Esophagus squamous epithelium (tissue), 5 donors: ENCODE results near the gene PEX14. TPM values are rescaled to one million over a fixed set of nuclear protein-coding genes. Genes with fewer than 3 reads are reported as not detected.
A peak's percentile ranks its signal among the peaks of the same experiment; 100 is the strongest.
"Not testable (repeated sequence)": the region's sequence is repeated elsewhere in the genome, so short reads cannot be mapped to it uniquely, and the experiment has no call there.

Source experiments
- DNase-seq: peaks from one replicate; lab custom pipeline; 2025; lab: John Stamatoyannopoulos, UW
- H3K27ac ChIP-seq, 4 donors: fragments of 200-600 bp; sonication (generic); one replicate each; pipeline ENCODE4 v1.5.1; 2016 to 2019; ENCODE audit warnings: mild to moderate bottlenecking in 1 of 4
- H3K27me3 ChIP-seq, 4 donors: fragments of 200-600 bp; sonication (generic); 1 replicate in 3 of 4; 2 replicates in 1 of 4; pipeline versions ENCODE4 v1.5.1 to v1.6.0; 2017 to 2021; ENCODE audit warnings: antibody characterized with exemption in 1 of 4
- H3K36me3 ChIP-seq, 3 donors: fragments of 200-600 bp; sonication (generic); one replicate each; pipeline ENCODE4 v1.5.1; 2016 to 2019
- H3K4me1 ChIP-seq, 3 donors: fragments of 200-600 bp; sonication (generic); one replicate each; pipeline ENCODE4 v1.5.1; 2017 to 2019
- H3K4me3 ChIP-seq, 4 donors: fragments of 200-600 bp; sonication (generic); 1 replicate in 3 of 4; 2 replicates in 1 of 4; pipeline ENCODE4 v1.5.1; 2016 to 2019; ENCODE audit warnings: mild to moderate bottlenecking in 2 of 4, moderate library complexity in 1 of 4
- H3K9me3 ChIP-seq, 3 donors: fragments of 200-600 bp; sonication (generic); one replicate each; pipeline ENCODE4 v1.5.1; 2016 to 2019
- POLR2A ChIP-seq, 4 donors: fragments of 450-650 bp; IDR thresholded peaks; one replicate each; pipeline ENCODE4 v1.6.1; 2017; ENCODE audit warnings: antibody characterized with exemption in 4 of 4, mild to moderate bottlenecking in 4 of 4, moderate library complexity in 3 of 4
- WGBS, 2 donors: methylation state at CpG; one replicate each; pipeline ENCODE4 v1.1.5; 2018; 5-methylcytosine and 5-hydroxymethylcytosine counted together
- intact Hi-C: fragments of 100-400 bp; cut with DNase I; formaldehyde crosslinking; loops from one replicate; pipeline ENCODE4 v1.15.0; 2022
- total RNA-seq, 4 donors: library from RNA; depleted of rRNA; stranded (reverse); fragments of >200 nt; gene quantifications; one replicate each; pipeline ENCODE4 v1.1.0, GENCODE V29; 2016
- TF ChIP-seq, protein P1 (sequence below), 6 experiments: fragments of 450-650 bp in 4 of 6; fragments of 200-600 bp in 2 of 6; sonication (generic) in 2 of 6; IDR thresholded peaks; one replicate each; pipeline ENCODE4 v1.5.1; 2016 to 2019; ENCODE audit warnings: antibody characterized with exemption in 6 of 6, mild to moderate bottlenecking in 4 of 6, moderate library complexity in 4 of 6
- donor health status: DM: yes; HTN: yes; CAD: no.

Gene PEX14, protein sequence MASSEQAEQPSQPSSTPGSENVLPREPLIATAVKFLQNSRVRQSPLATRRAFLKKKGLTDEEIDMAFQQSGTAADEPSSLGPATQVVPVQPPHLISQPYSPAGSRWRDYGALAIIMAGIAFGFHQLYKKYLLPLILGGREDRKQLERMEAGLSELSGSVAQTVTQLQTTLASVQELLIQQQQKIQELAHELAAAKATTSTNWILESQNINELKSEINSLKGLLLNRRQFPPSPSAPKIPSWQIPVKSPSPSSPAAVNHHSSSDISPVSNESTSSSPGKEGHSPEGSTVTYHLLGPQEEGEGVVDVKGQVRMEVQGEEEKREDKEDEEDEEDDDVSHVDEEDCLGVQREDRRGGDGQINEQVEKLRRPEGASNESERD
- total RNA-seq, result 10 to 100 TPM in 3 of 4 donors, 1 to 10 TPM in 1; 9.4 to 22.9 (median 15.2) TPM

DNA sequence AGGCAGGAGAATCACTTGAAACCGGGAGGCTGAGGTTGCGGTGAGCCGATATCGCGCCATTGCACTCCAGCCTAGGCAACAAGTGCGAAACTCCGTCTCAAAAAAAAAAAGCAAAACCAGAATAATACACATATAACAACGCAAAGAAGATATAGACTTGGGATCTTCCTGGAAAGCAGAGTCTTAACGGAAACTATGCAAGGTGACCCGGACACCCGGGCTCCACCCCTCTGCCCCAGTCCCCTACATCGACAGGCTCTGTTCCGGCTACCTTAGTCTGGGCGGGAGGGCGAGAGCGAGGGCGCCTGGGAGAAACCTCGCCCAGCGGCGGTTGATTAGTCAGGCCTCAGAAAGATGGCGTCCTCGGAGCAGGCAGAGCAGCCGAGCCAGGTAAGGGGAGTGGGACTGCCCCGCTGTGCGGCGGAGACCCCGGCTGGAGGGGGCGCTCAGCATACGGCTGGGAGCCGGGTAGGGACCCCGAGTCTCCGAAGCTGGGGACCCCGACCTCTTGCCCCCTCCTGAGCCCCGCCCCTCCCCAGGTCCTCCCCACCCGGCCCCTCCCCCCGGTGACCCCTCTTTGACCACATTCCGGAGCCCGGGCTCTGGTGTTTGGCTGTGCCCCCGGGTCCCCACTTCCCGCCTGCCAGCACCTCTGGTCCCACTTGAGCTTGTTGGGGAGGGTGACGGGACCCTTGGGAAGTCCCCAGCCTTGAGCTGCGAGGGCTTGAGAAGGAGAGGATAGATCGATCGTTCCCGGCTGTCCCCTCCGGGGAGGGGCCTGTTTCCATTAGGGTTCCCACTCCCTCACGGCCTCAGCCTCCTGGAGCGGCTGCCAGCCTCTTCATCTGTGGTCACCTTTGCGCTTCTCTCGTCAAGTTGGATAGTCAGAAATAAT lies at the start of gene PEX14:
Gene PEX14, plus strand, starts transcription at position 338 of the 895 bp plus-strand sequence. Its CDS starts 17 bp downstream, at position 355.
- H3K4me3 ChIP-seq, result peak within 1 kb of the TSS; percentile 70 to 90 (median 88)
- DNase-seq, result peak; percentile 27
- TF ChIP-seq, protein P1, sequence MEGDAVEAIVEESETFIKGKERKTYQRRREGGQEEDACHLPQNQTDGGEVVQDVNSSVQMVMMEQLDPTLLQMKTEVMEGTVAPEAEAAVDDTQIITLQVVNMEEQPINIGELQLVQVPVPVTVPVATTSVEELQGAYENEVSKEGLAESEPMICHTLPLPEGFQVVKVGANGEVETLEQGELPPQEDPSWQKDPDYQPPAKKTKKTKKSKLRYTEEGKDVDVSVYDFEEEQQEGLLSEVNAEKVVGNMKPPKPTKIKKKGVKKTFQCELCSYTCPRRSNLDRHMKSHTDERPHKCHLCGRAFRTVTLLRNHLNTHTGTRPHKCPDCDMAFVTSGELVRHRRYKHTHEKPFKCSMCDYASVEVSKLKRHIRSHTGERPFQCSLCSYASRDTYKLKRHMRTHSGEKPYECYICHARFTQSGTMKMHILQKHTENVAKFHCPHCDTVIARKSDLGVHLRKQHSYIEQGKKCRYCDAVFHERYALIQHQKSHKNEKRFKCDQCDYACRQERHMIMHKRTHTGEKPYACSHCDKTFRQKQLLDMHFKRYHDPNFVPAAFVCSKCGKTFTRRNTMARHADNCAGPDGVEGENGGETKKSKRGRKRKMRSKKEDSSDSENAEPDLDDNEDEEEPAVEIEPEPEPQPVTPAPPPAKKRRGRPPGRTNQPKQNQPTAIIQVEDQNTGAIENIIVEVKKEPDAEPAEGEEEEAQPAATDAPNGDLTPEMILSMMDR (IDR thresholded peaks at IDR 0.05), result peak in 1 of 6 experiments; percentile 12
- TF ChIP-seq POLR2A (IDR thresholded peaks at IDR 0.05), result peak in 1 of 4 donors; percentile 33
- H3K27me3 ChIP-seq, result no peaks in the 10 kb centered on the region
- no peaks in the 10 kb centered on the region for H3K9me3 ChIP-seq
- 18 to 39% methylated on average over 13 to 22 of the region's 50 CpGs for WGBS, 2 donors
- H3K27ac ChIP-seq, result peak within 1 kb of the TSS; percentile 91 to 93 (median 92)
- intact Hi-C loops, result no loop called here
- H3K36me3 ChIP-seq, result no peaks in the 10 kb centered on the region
- H3K4me1 ChIP-seq, result peaks cover 23 to 73% (median 25%) of the 10 kb centered on the region in 3 donors

DNA sequence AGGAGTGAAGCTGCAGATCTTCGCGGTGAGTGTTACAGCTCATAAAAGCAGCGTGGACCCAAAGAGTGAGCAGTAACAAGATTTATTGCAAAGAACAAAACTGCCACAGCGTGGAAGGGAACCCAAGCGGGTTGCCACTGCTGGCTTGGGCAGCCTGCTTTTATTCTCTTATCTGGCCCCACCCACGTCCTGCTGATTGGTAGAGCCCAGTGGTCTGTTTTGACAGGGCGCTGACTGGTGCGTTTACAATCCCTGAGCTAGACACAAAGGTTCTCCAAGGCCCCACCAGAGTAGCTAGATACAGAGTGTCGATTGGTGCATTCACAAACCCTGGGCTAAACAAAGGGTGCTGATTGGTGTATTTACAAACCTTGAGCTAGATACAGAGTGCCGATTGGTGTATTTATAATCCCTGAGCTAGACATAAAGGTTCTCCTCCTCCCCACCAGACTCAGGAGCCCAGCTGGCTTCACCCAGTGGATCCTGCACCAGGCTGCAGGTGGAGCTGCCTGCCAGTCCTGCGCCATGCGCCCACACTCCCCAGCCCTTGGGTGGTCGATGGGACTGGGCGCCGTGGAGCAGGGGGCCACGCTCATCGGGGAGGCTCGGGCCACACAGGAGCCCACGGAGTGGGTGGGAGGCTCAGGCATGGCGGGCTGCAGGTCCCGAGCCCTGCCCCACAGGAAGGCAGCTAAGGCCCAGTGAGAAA lies 48.8 kb upstream of the PEX14 start:
- WGBS, 2 donors, result 80 to 100% methylated on average over 2 to 5 of the region's 21 CpGs
- DNase-seq, H3K9me3 ChIP-seq, H3K27ac ChIP-seq, intact Hi-C loops, H3K27me3 ChIP-seq, H3K4me3 ChIP-seq: not testable (repeated sequence)
- Histone ChIP-seq H3K36me3 (peaks cover 0 to 17% (median 4%) of the 10 kb centered on the region in 3 donors), H3K4me1 (peaks cover 6 to 42% (median 8%) of the 10 kb centered on the region in 3 donors)

DNA sequence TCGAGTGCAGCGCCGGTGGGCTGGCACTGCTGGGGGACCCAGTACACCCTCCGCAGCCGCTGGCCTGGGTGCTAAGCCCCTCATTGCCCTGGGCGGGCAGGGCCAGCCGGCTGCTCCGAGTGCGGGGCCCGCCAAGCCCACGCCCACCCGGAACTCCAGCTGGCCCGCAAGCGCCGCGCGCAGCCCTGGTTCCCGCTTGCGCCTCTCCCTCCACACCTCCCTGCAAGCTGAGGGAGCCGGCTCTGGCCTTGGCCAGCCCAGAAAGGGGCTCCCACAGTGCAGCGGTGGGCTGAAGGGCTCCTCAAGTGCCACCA lies 48.3 kb upstream of the PEX14 start:
- DNase-seq, intact Hi-C loops, H3K27ac ChIP-seq, H3K27me3 ChIP-seq, H3K4me3 ChIP-seq, H3K9me3 ChIP-seq: not testable (repeated sequence)
- peaks cover 0 to 12% (median 4%) of the 10 kb centered on the region in 3 donors for H3K36me3 ChIP-seq
- 96% methylated on average over 10 of the region's 21 CpGs; no CpG with 5 or more reads in 1 of the 2 donors for WGBS, 2 donors
- H3K4me1 ChIP-seq, result peaks cover 8 to 42% (median 10%) of the 10 kb centered on the region in 3 donors

DNA sequence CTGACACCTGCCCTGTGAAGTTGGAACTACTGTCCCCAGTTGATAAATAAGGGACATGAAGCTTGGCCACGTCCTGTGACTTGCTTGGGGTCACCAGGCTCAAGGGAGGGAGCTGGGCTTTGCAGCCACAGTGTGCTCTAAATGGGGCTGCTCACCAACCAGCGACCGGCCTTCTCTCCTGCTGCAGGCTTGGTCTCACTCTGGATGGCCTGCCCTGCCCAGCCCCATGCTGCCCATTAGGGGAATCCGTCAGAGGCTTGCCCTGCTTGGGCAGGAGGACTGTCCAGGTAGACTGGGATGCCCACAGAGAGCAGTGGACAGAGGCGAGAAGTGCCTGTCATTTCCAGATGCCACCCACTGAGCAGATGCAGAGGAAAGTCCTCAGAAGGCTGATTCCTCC lies 45.8 kb upstream of the PEX14 start:
- H3K4me1 ChIP-seq, result peaks cover 8 to 35% (median 13%) of the 10 kb centered on the region in 3 donors
- 94 to 100% methylated on average over 1 to 3 of the region's 5 CpGs for WGBS, 2 donors
- H3K27ac ChIP-seq, result no peak overlapping the region
- no peak for TF ChIP-seq POLR2A (IDR thresholded peaks at IDR 0.05)
- TF ChIP-seq, protein P1 (IDR thresholded peaks at IDR 0.05), result no peak
- H3K9me3 ChIP-seq, result no peaks in the 10 kb centered on the region
- DNase-seq, result no peak
- H3K27me3 ChIP-seq, result no peaks in the 10 kb centered on the region
- no peak overlapping the region for H3K4me3 ChIP-seq
- H3K36me3 ChIP-seq, result no peaks in the 10 kb centered on the region
- intact Hi-C loops, result loop anchor here (2.0 kb wide), 1 partner anchor 52 kb away; no protein-coding TSS in a partner anchor

DNA sequence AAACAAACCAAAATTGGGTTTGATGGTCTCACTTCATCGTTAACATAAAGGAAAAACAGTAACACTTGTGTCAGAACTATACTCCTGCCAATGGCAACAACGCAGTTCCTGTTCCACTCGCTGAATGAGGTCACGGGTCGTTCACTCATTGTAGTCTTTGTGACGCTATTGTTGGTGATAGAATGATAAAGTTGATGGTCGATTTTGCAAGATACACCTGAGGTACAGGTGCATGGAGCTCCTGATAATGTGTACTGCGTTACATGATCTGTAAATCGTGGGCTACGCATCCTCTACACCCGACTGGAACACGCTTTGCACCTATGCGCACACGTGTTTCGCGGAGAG lies 44.9 kb upstream of the PEX14 start:
- Histone ChIP-seq H3K4me3 (peak overlapping the region; percentile 52 to 78 (median 68)), H3K27ac (peak overlapping the region; percentile 43 to 77 (median 64)), H3K27me3 (no peaks in the 10 kb centered on the region), H3K9me3 (no peaks in the 10 kb centered on the region), H3K4me1 (peaks cover 8 to 32% (median 13%) of the 10 kb centered on the region in 3 donors), H3K36me3 (peaks cover 0 to 5% (median 0%) of the 10 kb centered on the region in 3 donors)
- TF ChIP-seq POLR2A (IDR thresholded peaks at IDR 0.05), result no peak
- TF ChIP-seq, protein P1 (IDR thresholded peaks at IDR 0.05), result no peak
- DNase-seq, result no peak
- 10 to 14% methylated on average over 8 to 16 of the region's 16 CpGs for WGBS, 2 donors
- intact Hi-C loops, result loop anchor here (2.0 to 10.0 kb wide), 3 partner anchors 53 to 225 kb away; no protein-coding TSS in a partner anchor
